Muscle layer of duodenum (tissue), 2 donors: ENCODE measurements around the gene PBX3.
A peak's percentile ranks its signal among the peaks of the same experiment; 100 is the strongest.

Source experiments
- H3K27ac ChIP-seq: one replicate; pipeline ENCODE4 v1.7.0; 2013; ENCODE audit warnings: mild to moderate bottlenecking, low read length
- H3K27me3 ChIP-seq: one replicate; pipeline ENCODE4 v1.7.0; 2013; ENCODE audit warnings: low read depth, mild to moderate bottlenecking, control low read depth, low read length
- H3K36me3 ChIP-seq, 2 donors: one replicate each; pipeline ENCODE4 v1.7.0; 2013; ENCODE audit warnings: low read length in 2 of 2, control low read depth in 1 of 2, mild to moderate bottlenecking in 1 of 2; ENCODE audit not compliant: insufficient read depth in 2 of 2, control insufficient read depth in 1 of 2
- H3K4me1 ChIP-seq, 2 donors: one replicate each; pipeline ENCODE4 v1.7.0; 2013; ENCODE audit warnings: low read length in 2 of 2, mild to moderate bottlenecking in 2 of 2, control low read depth in 1 of 2, moderate library complexity in 1 of 2; ENCODE audit not compliant: insufficient read depth in 2 of 2, control insufficient read depth in 1 of 2
- H3K4me3 ChIP-seq, 2 donors: one replicate each; pipeline ENCODE4 v1.7.0; 2013; ENCODE audit warnings: low read length in 2 of 2, low read depth in 1 of 2, mild to moderate bottlenecking in 1 of 2
- H3K9me3 ChIP-seq, 2 donors: one replicate each; pipeline ENCODE4 v1.7.0; 2013; ENCODE audit warnings: low read length in 2 of 2, control low read depth in 1 of 2, mild to moderate bottlenecking in 1 of 2; ENCODE audit not compliant: control insufficient read depth in 1 of 2
- donor health status: healthy.

PBX3 gene

GRCh38 chr9:125749951-125750626 is 2.9 kb downstream of the PBX3 start:
- H3K36me3 ChIP-seq, result no peaks in the 10 kb centered on the region
- no peaks in the 10 kb centered on the region for H3K27me3 ChIP-seq
- H3K9me3 ChIP-seq, result no peaks in the 10 kb centered on the region
- peak overlapping the region; percentile 89 for H3K27ac ChIP-seq
- H3K4me1 ChIP-seq, result peaks cover 4 to 6% of the 10 kb centered on the region in 2 donors
- H3K4me3 ChIP-seq, result peak overlapping the region; percentile 93 to 94

GRCh38 chr9:125750627-125751011 is 3.4 kb downstream of the PBX3 start:
- Histone ChIP-seq H3K27ac (peak overlapping the region; percentile 89), H3K36me3 (no peaks in the 10 kb centered on the region), H3K9me3 (no peaks in the 10 kb centered on the region), H3K27me3 (no peaks in the 10 kb centered on the region), H3K4me3 (peak overlapping the region; percentile 93 to 94), H3K4me1 (peaks cover 4 to 5% of the 10 kb centered on the region in 2 donors)

GRCh38 chr9:125752070-125752628 is 5.0 kb downstream of the PBX3 start:
- H3K9me3 ChIP-seq, result no peaks in the 10 kb centered on the region
- H3K27ac ChIP-seq, result no peak overlapping the region
- peak overlapping the region; percentile 30 to 45 for H3K4me3 ChIP-seq
- H3K4me1 ChIP-seq, result peaks cover 4 to 15% of the 10 kb centered on the region in 2 donors
- H3K27me3 ChIP-seq, result no peaks in the 10 kb centered on the region
- no peaks in the 10 kb centered on the region for H3K36me3 ChIP-seq

- Histone ChIP-seq H3K4me3 (peak overlapping the region; percentile 1 to 38), H3K27ac (peak overlapping the region; percentile 20), H3K9me3 (no peaks in the 10 kb centered on the region), H3K27me3 (no peaks in the 10 kb centered on the region), H3K36me3 (no peaks in the 10 kb centered on the region), H3K4me1 (peaks cover 4 to 30% of the 10 kb centered on the region in 2 donors)
These were observed 6.9 kb downstream of the PBX3 start for GRCh38 chr9:125754096-125754495.

GRCh38 chr9:125755340-125755739 is 8.2 kb downstream of the PBX3 start:
- peaks cover 0 to 36% of the 10 kb centered on the region in 2 donors for H3K4me1 ChIP-seq
- H3K9me3 ChIP-seq, result no peaks in the 10 kb centered on the region
- H3K4me3 ChIP-seq, result no peak overlapping the region
- H3K27ac ChIP-seq, result no peak overlapping the region
- no peaks in the 10 kb centered on the region for H3K36me3 ChIP-seq
- no peaks in the 10 kb centered on the region for H3K27me3 ChIP-seq

- no peak overlapping the region for H3K27ac ChIP-seq
- H3K4me1 ChIP-seq, result peaks cover 0 to 48% of the 10 kb centered on the region in 2 donors
These were observed 9.3 kb downstream of the PBX3 start for GRCh38 chr9:125756518-125756917.

GRCh38 chr9:125757834-125758233 is 10.7 kb downstream of the PBX3 start:
- H3K27ac ChIP-seq, result no peak overlapping the region
- H3K36me3 ChIP-seq, result no peaks in the 10 kb centered on the region
- H3K9me3 ChIP-seq, result no peaks in the 10 kb centered on the region
- no peak overlapping the region for H3K4me3 ChIP-seq
- peaks cover 3 to 61% of the 10 kb centered on the region in 2 donors for H3K4me1 ChIP-seq
- no peaks in the 10 kb centered on the region for H3K27me3 ChIP-seq

More at GRCh38 chr9:125756518-125756917, 9.3 kb downstream of the PBX3 start:
- Histone ChIP-seq H3K36me3 (no peaks in the 10 kb centered on the region), H3K27me3 (no peaks in the 10 kb centered on the region), H3K4me3 (peak overlapping the region in 1 of 2 donors; percentile 14), H3K9me3 (no peaks in the 10 kb centered on the region)

GRCh38 chr9:125758986-125759763 is 12.0 kb downstream of the PBX3 start:
- Histone ChIP-seq H3K4me1 (peaks cover 6 to 74% of the 10 kb centered on the region in 2 donors), H3K27me3 (no peaks in the 10 kb centered on the region), H3K27ac (peak overlapping the region; percentile 10), H3K36me3 (no peaks in the 10 kb centered on the region), H3K9me3 (no peaks in the 10 kb centered on the region), H3K4me3 (peak overlapping the region; percentile 40 to 55)

- Histone ChIP-seq H3K9me3 (no peaks in the 10 kb centered on the region), H3K4me1 (peaks cover 6 to 78% of the 10 kb centered on the region in 2 donors), H3K27ac (peak overlapping the region; percentile 10), H3K4me3 (peak overlapping the region; percentile 40 to 55), H3K36me3 (no peaks in the 10 kb centered on the region), H3K27me3 (no peaks in the 10 kb centered on the region)
These were observed 12.6 kb downstream of the PBX3 start for GRCh38 chr9:125759764-125760129.

GRCh38 chr9:125760537-125760936 is 13.4 kb downstream of the PBX3 start:
- no peaks in the 10 kb centered on the region for H3K27me3 ChIP-seq
- peaks cover 6 to 74% of the 10 kb centered on the region in 2 donors for H3K4me1 ChIP-seq
- no peak overlapping the region for H3K4me3 ChIP-seq
- no peaks in the 10 kb centered on the region for H3K9me3 ChIP-seq
- no peak overlapping the region for H3K27ac ChIP-seq
- no peaks in the 10 kb centered on the region for H3K36me3 ChIP-seq

GRCh38 chr9:125761676-125762450 is 14.7 kb downstream of the PBX3 start:
- Histone ChIP-seq H3K27me3 (no peaks in the 10 kb centered on the region), H3K27ac (no peak overlapping the region)

More at GRCh38 chr9:125761676-125762450, 14.7 kb downstream of the PBX3 start:
- H3K4me1 ChIP-seq, result peaks cover 6 to 66% of the 10 kb centered on the region in 2 donors
- no peak overlapping the region for H3K4me3 ChIP-seq
- H3K36me3 ChIP-seq, result no peaks in the 10 kb centered on the region
- no peaks in the 10 kb centered on the region for H3K9me3 ChIP-seq
